SK-N-SH treated with all-trans-retinoic acid at 6 μM for 48 hours (cell line): Measurements from ENCODE around the gene RFPL1.

Experiments used
- ATAC-seq: fragments of 200-7000 bp; cut with Tn5 transposase; 3 replicates; pipeline ENCODE4 v1.9.1; 2020; ENCODE audit warnings: mild to moderate bottlenecking, moderate library complexity
- ARNTL ChIP-seq: fragments of 450-650 bp; formaldehyde crosslinking; IDR thresholded peaks from 2 replicates; pipeline ENCODE4 v1.5.0; 2020; ENCODE audit warnings: low read depth, mild to moderate bottlenecking, moderate library complexity, borderline replicate concordance
- BACH2 ChIP-seq: fragments of 250-450 bp; sonication (Bioruptor Pico); IDR thresholded peaks from 2 replicates; pipeline ENCODE4 v1.9.0; 2021; ENCODE audit warnings: mild to moderate bottlenecking, borderline replicate concordance
- CSDC2 ChIP-seq: fragments of 250-450 bp; sonication (Bioruptor Pico); IDR thresholded peaks from 2 replicates; pipeline ENCODE4 v1.5.0; 2020; ENCODE audit warnings: mild to moderate bottlenecking, moderate library complexity
- ESRRG ChIP-seq: fragments of 250-450 bp; sonication (Bioruptor Pico); IDR thresholded peaks from 2 replicates; pipeline ENCODE4 v1.6.1; 2021; ENCODE audit warnings: mild to moderate bottlenecking
- GLIS3 ChIP-seq: fragments of 250-450 bp; sonication (Bioruptor Pico); IDR thresholded peaks from 2 replicates; pipeline ENCODE4 v1.5.0; 2020; ENCODE audit warnings: mild to moderate bottlenecking, moderate library complexity
- ISL1 ChIP-seq: fragments of 250-450 bp; sonication (Bioruptor Pico); IDR thresholded peaks from 2 replicates; pipeline ENCODE4 v2.1.2; 2022; ENCODE audit warnings: mild to moderate bottlenecking, moderate library complexity
- PATZ1 ChIP-seq: fragments of 250-450 bp; sonication (Bioruptor Pico); IDR thresholded peaks from 2 replicates; pipeline ENCODE4 v1.8.0; 2020; ENCODE audit warnings: mild to moderate bottlenecking, moderate library complexity, borderline replicate concordance
- PPARA ChIP-seq: fragments of 250-450 bp; sonication (Bioruptor Pico); IDR thresholded peaks from 2 replicates; pipeline ENCODE4 v1.5.0; 2020; ENCODE audit warnings: mild to moderate bottlenecking, borderline replicate concordance
- SNAI2 ChIP-seq: fragments of 250-450 bp; sonication (Bioruptor Pico); IDR thresholded peaks from 2 replicates; pipeline ENCODE4 v1.5.0; 2020; ENCODE audit warnings: mild to moderate bottlenecking, moderate library complexity
- TCF4 ChIP-seq: fragments of 250-450 bp; sonication (Bioruptor Pico); IDR thresholded peaks from 2 replicates; pipeline ENCODE4 v1.8.0; 2021; ENCODE audit warnings: mild to moderate bottlenecking, moderate library complexity, borderline replicate concordance
- TOX ChIP-seq: fragments of 250-450 bp; sonication (Bioruptor Pico); IDR thresholded peaks from 2 replicates; pipeline ENCODE4 v1.8.0; 2021; ENCODE audit warnings: mild to moderate bottlenecking, moderate library complexity, borderline replicate concordance
- TSHZ2 ChIP-seq: fragments of 250-450 bp; sonication (Bioruptor Pico); IDR thresholded peaks from 2 replicates; pipeline ENCODE4 v1.5.0; 2020; ENCODE audit warnings: mild to moderate bottlenecking, moderate library complexity
- ZC3H10 ChIP-seq: fragments of 250-450 bp; sonication (Bioruptor Pico); IDR thresholded peaks from 2 replicates; pipeline ENCODE4 v1.5.1; 2021; ENCODE audit warnings: mild to moderate bottlenecking, moderate library complexity
- ZFP3 ChIP-seq: fragments of 250-450 bp; sonication (Bioruptor Pico); IDR thresholded peaks from 2 replicates; pipeline ENCODE4 v1.5.0; 2020; ENCODE audit warnings: mild to moderate bottlenecking, moderate library complexity
- ZFP30 ChIP-seq: fragments of 450-650 bp; formaldehyde crosslinking; IDR thresholded peaks from 2 replicates; pipeline ENCODE4 v1.5.0; 2022; ENCODE audit warnings: mild to moderate bottlenecking, moderate library complexity
- ZNF8 ChIP-seq: fragments of 450-650 bp; formaldehyde crosslinking; IDR thresholded peaks from 2 replicates; pipeline ENCODE4 v1.5.0; 2020; ENCODE audit warnings: mild to moderate bottlenecking, moderate library complexity
- TF ChIP-seq, protein P1 (sequence below): fragments of 250-450 bp; sonication (Bioruptor Pico); IDR thresholded peaks from 2 replicates; pipeline ENCODE4 v1.5.1; 2020; ENCODE audit warnings: low read depth, mild to moderate bottlenecking, moderate library complexity
- TF ChIP-seq, protein P2 (sequence below): fragments of 250-450 bp; sonication (Bioruptor Pico); IDR thresholded peaks from 2 replicates; pipeline ENCODE4 v1.5.1; 2021; ENCODE audit warnings: mild to moderate bottlenecking, moderate library complexity
- TF ChIP-seq, protein P3 (sequence below): fragments of 250-450 bp; sonication (Bioruptor Pico); IDR thresholded peaks from 2 replicates; pipeline ENCODE4 v1.8.0; 2021; ENCODE audit warnings: low read depth, mild to moderate bottlenecking, moderate library complexity, borderline replicate concordance

The RFPL1 gene

DNA sequence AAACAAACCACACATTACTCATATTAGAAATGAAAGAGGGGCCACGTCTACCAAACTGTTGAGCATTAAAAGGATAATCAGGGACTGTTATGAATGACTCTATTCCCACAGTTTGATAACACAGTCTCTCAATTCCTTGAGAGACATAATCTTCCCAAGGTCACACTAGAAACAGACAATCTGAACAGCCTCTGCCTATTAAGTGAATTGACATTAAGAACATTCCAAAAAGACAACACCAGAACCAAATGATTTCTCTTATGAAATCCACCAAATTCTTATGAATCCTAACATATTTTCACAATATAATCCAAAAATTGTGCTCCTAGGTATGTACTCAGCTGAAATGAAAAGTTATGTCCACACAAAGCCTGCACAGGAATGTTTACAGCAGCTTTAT, 4.6 kb downstream of the RFPL1 start:
- no peak; the same call in 2 of the 3 replicates for ATAC-seq
- TF ChIP-seq ISL1 (no peak), ZFP3 (CRISPR knock-in tag) (no peak)

- no peak for ATAC-seq
Measured at GRCh38 chr22:29443452-29443851, 5.1 kb downstream of the RFPL1 start.

DNA sequence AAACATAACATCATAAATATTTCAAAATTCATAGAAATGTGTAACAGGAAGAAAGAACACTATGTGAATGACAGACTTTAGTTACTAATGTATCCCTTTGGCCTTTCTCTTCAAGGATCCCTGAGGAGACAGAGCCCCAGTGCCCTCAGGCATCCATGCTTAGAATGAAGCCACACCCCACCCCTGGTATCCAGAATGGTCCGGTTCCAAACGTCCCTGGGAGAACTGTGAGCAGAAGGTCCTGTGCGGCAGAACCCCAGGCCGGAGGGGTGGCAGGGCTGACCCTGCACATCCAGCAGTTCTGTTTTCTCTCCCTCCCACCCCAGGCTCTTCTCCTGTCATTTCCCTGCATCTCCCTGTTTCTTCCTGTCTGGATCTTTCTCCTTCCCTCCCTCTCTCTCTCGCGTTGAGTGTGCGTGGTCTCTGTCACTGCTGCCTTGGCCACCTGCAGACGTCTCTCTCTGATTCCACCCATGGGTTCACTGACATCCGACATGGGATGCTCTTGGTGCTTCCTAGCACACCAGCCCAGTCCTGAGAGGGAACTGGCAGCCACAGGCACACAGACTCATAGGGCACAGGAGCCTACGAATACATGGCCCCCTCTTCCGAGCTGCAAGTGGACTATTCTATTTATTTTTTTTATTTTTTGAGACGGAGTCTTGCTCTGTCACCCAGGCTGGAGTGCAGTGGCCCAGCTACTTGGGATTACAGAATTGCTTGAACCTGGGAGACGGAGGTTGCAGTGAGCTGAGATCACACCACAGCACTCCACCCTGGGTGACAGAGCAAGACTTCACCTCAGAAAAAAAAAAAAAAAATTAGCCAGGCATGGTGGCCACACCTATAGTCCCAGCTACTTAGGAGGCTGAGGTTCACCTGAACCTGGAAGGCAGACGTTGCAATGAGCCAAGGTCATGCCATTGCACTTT, 5.7 kb downstream of the RFPL1 start:
- TF ChIP-seq, protein P1, sequence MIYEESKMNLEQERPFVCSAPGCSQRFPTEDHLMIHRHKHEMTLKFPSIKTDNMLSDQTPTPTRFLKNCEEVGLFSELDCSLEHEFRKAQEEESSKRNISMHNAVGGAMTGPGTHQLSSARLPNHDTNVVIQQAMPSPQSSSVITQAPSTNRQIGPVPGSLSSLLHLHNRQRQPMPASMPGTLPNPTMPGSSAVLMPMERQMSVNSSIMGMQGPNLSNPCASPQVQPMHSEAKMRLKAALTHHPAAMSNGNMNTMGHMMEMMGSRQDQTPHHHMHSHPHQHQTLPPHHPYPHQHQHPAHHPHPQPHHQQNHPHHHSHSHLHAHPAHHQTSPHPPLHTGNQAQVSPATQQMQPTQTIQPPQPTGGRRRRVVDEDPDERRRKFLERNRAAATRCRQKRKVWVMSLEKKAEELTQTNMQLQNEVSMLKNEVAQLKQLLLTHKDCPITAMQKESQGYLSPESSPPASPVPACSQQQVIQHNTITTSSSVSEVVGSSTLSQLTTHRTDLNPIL, result no peak
- no peak for TF ChIP-seq ARNTL (CRISPR knock-in tag)
- TF ChIP-seq, protein P2, sequence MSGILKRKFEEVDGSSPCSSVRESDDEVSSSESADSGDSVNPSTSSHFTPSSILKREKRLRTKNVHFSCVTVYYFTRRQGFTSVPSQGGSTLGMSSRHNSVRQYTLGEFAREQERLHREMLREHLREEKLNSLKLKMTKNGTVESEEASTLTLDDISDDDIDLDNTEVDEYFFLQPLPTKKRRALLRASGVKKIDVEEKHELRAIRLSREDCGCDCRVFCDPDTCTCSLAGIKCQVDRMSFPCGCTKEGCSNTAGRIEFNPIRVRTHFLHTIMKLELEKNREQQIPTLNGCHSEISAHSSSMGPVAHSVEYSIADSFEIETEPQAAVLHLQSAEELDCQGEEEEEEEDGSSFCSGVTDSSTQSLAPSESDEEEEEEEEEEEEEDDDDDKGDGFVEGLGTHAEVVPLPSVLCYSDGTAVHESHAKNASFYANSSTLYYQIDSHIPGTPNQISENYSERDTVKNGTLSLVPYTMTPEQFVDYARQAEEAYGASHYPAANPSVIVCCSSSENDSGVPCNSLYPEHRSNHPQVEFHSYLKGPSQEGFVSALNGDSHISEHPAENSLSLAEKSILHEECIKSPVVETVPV (CRISPR knock-in tag), result no peak
- TF ChIP-seq TOX (CRISPR knock-in tag), result no peak
- no peak for TF ChIP-seq ZFP30 (CRISPR knock-in tag)
- no peak for TF ChIP-seq ZC3H10
- no peak for TF ChIP-seq BACH2 (CRISPR knock-in tag)
- TF ChIP-seq, protein P3, sequence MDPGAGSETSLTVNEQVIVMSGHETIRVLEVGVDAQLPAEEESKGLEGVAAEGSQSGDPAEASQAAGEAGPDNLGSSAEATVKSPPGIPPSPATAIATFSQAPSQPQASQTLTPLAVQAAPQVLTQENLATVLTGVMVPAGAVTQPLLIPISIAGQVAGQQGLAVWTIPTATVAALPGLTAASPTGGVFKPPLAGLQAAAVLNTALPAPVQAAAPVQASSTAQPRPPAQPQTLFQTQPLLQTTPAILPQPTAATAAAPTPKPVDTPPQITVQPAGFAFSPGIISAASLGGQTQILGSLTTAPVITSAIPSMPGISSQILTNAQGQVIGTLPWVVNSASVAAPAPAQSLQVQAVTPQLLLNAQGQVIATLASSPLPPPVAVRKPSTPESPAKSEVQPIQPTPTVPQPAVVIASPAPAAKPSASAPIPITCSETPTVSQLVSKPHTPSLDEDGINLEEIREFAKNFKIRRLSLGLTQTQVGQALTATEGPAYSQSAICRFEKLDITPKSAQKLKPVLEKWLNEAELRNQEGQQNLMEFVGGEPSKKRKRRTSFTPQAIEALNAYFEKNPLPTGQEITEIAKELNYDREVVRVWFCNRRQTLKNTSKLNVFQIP (CRISPR knock-in tag), result no peak
- no peak for TF ChIP-seq SNAI2
- no peak for TF ChIP-seq ISL1
- no peak for TF ChIP-seq PPARA (CRISPR knock-in tag)
- no peak for TF ChIP-seq ZNF8
- TF ChIP-seq PATZ1, result no peak
- no peak for TF ChIP-seq ESRRG (CRISPR knock-in tag)
- no peak for TF ChIP-seq GLIS3

More at GRCh38 chr22:29443452-29443851, 5.1 kb downstream of the RFPL1 start:
- TF ChIP-seq, protein P2 (CRISPR knock-in tag), result no peak
- TF ChIP-seq GLIS3 (no peak), ZFP30 (CRISPR knock-in tag) (no peak), PATZ1 (no peak), SNAI2 (no peak)

GRCh38 chr22:29445508-29445907, 7.1 kb downstream of the RFPL1 start:
- no peak for ATAC-seq
- TF ChIP-seq SNAI2, result no peak
- no peak for TF ChIP-seq ISL1
- TF ChIP-seq TOX (CRISPR knock-in tag), result no peak
- TF ChIP-seq CSDC2 (CRISPR knock-in tag), result no peak
- no peak for TF ChIP-seq TSHZ2 (CRISPR knock-in tag)
- no peak for TF ChIP-seq BACH2 (CRISPR knock-in tag)
- TF ChIP-seq PATZ1, result no peak
- TF ChIP-seq TCF4 (CRISPR knock-in tag), result no peak

More for the DNA sequence above, 5.7 kb downstream of the RFPL1 start:
- no peak for ATAC-seq
